Endothelial cell of umbilical vein (primary cell): ENCODE measurements around the gene KLF13. TPM values are rescaled to one million over a fixed set of nuclear protein-coding genes. Genes with fewer than 3 reads are reported as not detected.

ENCODE experiments used
- BruUV-seq: library from RNA; stranded (reverse); fragments of 400-500 nt; replicated peaks from 2 replicates; lab custom pipeline; 2021; lab: Mats Ljungman, UMichigan
- CTCF ChIA-PET: fragments of 300-600, 350-600 bp; sonication (Branson Sonifier 250); formaldehyde crosslinking; loops from one replicate; lab custom pipeline; 2021; ENCODE audit warnings: antibody characterized with exemption, inconsistent platforms; lab: Charles Lee
- POLR2A ChIA-PET: fragments of 300-600, 350-600 bp; sonication (Branson Sonifier 250); formaldehyde crosslinking; loops from one replicate; lab custom pipeline; 2021; ENCODE audit warnings: antibody characterized with exemption, inconsistent platforms; lab: Charles Lee
- DNase-seq: peaks from one replicate; pipeline ENCODE4 v3.0.0-alpha.2; 2011; ENCODE audit warnings: low read depth, low spot score
- FAIRE-seq: peaks from 2 replicates; lab custom pipeline; 2011; peaks lifted over from hg19 to GRCh38; lab: Jason Lieb, UNC
- H2AFZ ChIP-seq: 2 replicates; pipeline ENCODE4 v1.6.0; 2012; ENCODE audit warnings: low read depth, low read length, control low read depth, inconsistent platforms
- H3K27ac ChIP-seq: 2 replicates; pipeline ENCODE4 v1.5.1; 2011; ENCODE audit warnings: low read depth, mild to moderate bottlenecking, control low read depth, low read length, moderate library complexity; ENCODE audit not compliant: insufficient read depth
- H3K27me3 ChIP-seq, 2 experiments: 2 replicates each; pipeline versions ENCODE4 v1.6.0 to v1.6.1; 2011; ENCODE audit warnings: low read length in 2 of 2, mixed read lengths in 1 of 2; ENCODE audit not compliant: control insufficient read depth in 2 of 2, insufficient read depth in 2 of 2
- H3K36me3 ChIP-seq, 2 experiments: 2 replicates in 1 of 2; 3 replicates in 1 of 2; pipeline ENCODE4 v1.5.1; 2011; ENCODE audit warnings: low read length in 2 of 2, mild to moderate bottlenecking in 1 of 2, moderate library complexity in 1 of 2; ENCODE audit not compliant: control insufficient read depth in 2 of 2, insufficient read depth in 2 of 2; ENCODE audit errors: extremely low read depth in 1 of 2
- H3K4me1 ChIP-seq: 3 replicates; pipeline ENCODE4 v1.5.1; 2011; ENCODE audit warnings: mild to moderate bottlenecking, low read length; ENCODE audit not compliant: control insufficient read depth, insufficient read depth; ENCODE audit errors: extremely low read depth
- H3K4me2 ChIP-seq: 2 replicates; pipeline ENCODE4 v1.6.1; 2011; ENCODE audit warnings: low read length, control low read depth, mixed read lengths; ENCODE audit not compliant: insufficient read depth
- H3K4me3 ChIP-seq, 3 experiments: fragments of 200-600 bp in 1 of 3; sonication (generic), shearing (Covaris generic) in 1 of 3; replicated peaks in 1 of 3; 2 replicates each; pipeline ENCODE4 v1.5.1; 2011 to 2016; ENCODE audit warnings: control low read depth in 3 of 3, low read length in 3 of 3, mild to moderate bottlenecking in 2 of 3, inconsistent platforms in 1 of 3, low read depth in 1 of 3, moderate library complexity in 1 of 3; ENCODE audit not compliant: insufficient read depth in 1 of 3
- H3K79me2 ChIP-seq: 2 replicates; pipeline ENCODE4 v1.6.0; 2012; ENCODE audit warnings: low read length, inconsistent platforms; ENCODE audit not compliant: control insufficient read depth, insufficient read depth
- H3K9ac ChIP-seq: replicated peaks from 2 replicates; pipeline ENCODE3; 2011; ENCODE audit warnings: low read length, control low read depth; ENCODE audit not compliant: insufficient read depth; ENCODE audit errors: extremely low read depth
- H3K9me1 ChIP-seq: replicated peaks from 3 replicates; pipeline ENCODE4 v1.6.0; 2011; ENCODE audit warnings: mild to moderate bottlenecking, low read length; ENCODE audit not compliant: control insufficient read depth, insufficient read depth; ENCODE audit errors: extremely low read depth
- H3K9me3 ChIP-seq: replicated peaks from 2 replicates; pipeline ENCODE4 v1.5.1; 2012; ENCODE audit warnings: low read length, inconsistent platforms; ENCODE audit not compliant: control insufficient read depth, insufficient read depth
- H4K20me1 ChIP-seq: replicated peaks from 2 replicates; pipeline ENCODE3; 2011; ENCODE audit warnings: mild to moderate bottlenecking, low read length; ENCODE audit not compliant: control insufficient read depth, insufficient read depth; ENCODE audit errors: extremely low read depth
- CTCF ChIP-seq, 2 donors: IDR thresholded peaks; 1 replicate in 1 of 2; 2 replicates in 1 of 2; pipeline ENCODE4 v1.5.1; 2011; ENCODE audit warnings: low read length in 2 of 2, mild to moderate bottlenecking in 2 of 2, moderate library complexity in 2 of 2, control low read depth in 1 of 2, inconsistent platforms in 1 of 2, low read depth in 1 of 2; ENCODE audit not compliant: insufficient read depth in 1 of 2; ENCODE audit errors: extremely low read depth in 1 of 2
- EZH2 ChIP-seq: IDR thresholded peaks from 2 replicates; pipeline ENCODE4 v1.6.1; 2012; ENCODE audit warnings: borderline replicate concordance, low read depth, mild to moderate bottlenecking, moderate library complexity, low read length, inconsistent platforms; ENCODE audit not compliant: severe bottlenecking
- FOS ChIP-seq: IDR thresholded peaks from 2 replicates; pipeline ENCODE4 v1.6.1; 2011; ENCODE audit warnings: mild to moderate bottlenecking, low read length, moderate library complexity, borderline replicate concordance; ENCODE audit not compliant: insufficient read depth
- GATA2 ChIP-seq: IDR thresholded peaks from 2 replicates; pipeline ENCODE4 v1.7.0; 2011; ENCODE audit warnings: low read depth, mild to moderate bottlenecking, moderate library complexity, mixed read lengths, low read length; ENCODE audit not compliant: insufficient read length, insufficient read depth
- JUN ChIP-seq: IDR thresholded peaks from 2 replicates; pipeline ENCODE4 v1.6.1; 2011; ENCODE audit warnings: borderline replicate concordance, low read depth; ENCODE audit not compliant: insufficient read length, insufficient read depth
- MAX ChIP-seq: IDR thresholded peaks from 2 replicates; pipeline ENCODE4 v1.6.1; 2011; ENCODE audit not compliant: insufficient read depth, insufficient read length
- POLR2A ChIP-seq: IDR thresholded peaks from 2 replicates; pipeline ENCODE4 v1.6.1; 2012; ENCODE audit warnings: low read depth, mild to moderate bottlenecking, control low read depth, low read length
- POLR2AphosphoS5 ChIP-seq: IDR thresholded peaks from 2 replicates; pipeline ENCODE4 v1.6.1; 2012; ENCODE audit warnings: low read depth, mild to moderate bottlenecking, control low read depth, low read length, moderate library complexity; ENCODE audit not compliant: insufficient read depth
- dilution Hi-C: fragments of 300-500 bp; cut with MboI; formaldehyde crosslinking; loops from one replicate; pipeline ENCODE4 v1.15.0; 2019; ENCODE audit warnings: low sequenced_read_pairs; ENCODE audit not compliant: extremely low pct_ligation_motif_present
- intact Hi-C: fragments of 100-400 bp; cut with micrococcal nuclease; formaldehyde crosslinking; loops from one replicate; pipeline ENCODE4 v1.10.0; 2022
- polyA plus RNA-seq, 4 experiments: library from polyadenylated mRNA; depleted of rRNA in 3 of 4; stranded (reverse) in 3 of 4; unstranded in 1 of 4; fragments of >200 nt; gene quantifications; 2 replicates each; pipeline versions ENCODE4 v1.2.1 to v1.2.3, GENCODE V29; 2011 to 2012; ENCODE audit warnings: missing spikeins in 1 of 4
- total RNA-seq: library from RNA; stranded (reverse); gene quantifications from 2 replicates; pipeline ENCODE4 v1.2.3, GENCODE V29; 2021

The KLF13 gene
- total and polyA plus RNA-seq, 2 donors (not counting 3 experiments of a cell fraction or from before 2014, with no cell fraction given), result 10.1 to 31.9 TPM

GRCh38 chr15:31398677-31399301 is 72.2 kb downstream of the KLF13 start:
- intact Hi-C loops, result no loop called here
- Histone ChIP-seq H2AFZ (no peak overlapping the region), H4K20me1 (no peaks in the 10 kb centered on the region), H3K4me1 (peaks cover 16% of the 10 kb centered on the region), H3K4me2 (no peak overlapping the region), H3K79me2 (no peaks in the 10 kb centered on the region), H3K9ac (no peak overlapping the region), H3K36me3 (no peaks in the 10 kb centered on the region), H3K9me3 (no peaks in the 10 kb centered on the region), H3K4me3 (no peak overlapping the region), H3K27me3 (no peaks in the 10 kb centered on the region), H3K9me1 (no peaks in the 10 kb centered on the region), H3K27ac (no peak overlapping the region)
- FAIRE-seq (no peak), DNase-seq (no peak)
- BruUV-seq, result no TSS peak
- ChIA-PET CTCF (interaction anchor here (0.6 to 3.0 kb wide), 2 partner anchors 24 to 36 kb away, joined by 3 to 11 read pairs; no protein-coding TSS in a partner anchor), POLR2A (no interaction called here)
- dilution Hi-C loops, result no loop called here
- TF ChIP-seq MAX, result no peak
- no peak for TF ChIP-seq GATA2
- no peak for TF ChIP-seq CTCF (IDR thresholded peaks at IDR 0.05; ENCODE audit: extremely low read depth in 1 of 2, insufficient read depth in 1 of 2, low read depth in 1 of 2, low read length in 2 of 2)
- TF ChIP-seq POLR2A, result no peak
- TF ChIP-seq FOS, result no peak
- no peak for TF ChIP-seq EZH2
- TF ChIP-seq POLR2AphosphoS5, result no peak
- no peak for TF ChIP-seq JUN
